Measurements from ENCODE around the gene KRTAP4-11.
"Not testable (repeated sequence)": the region's sequence is repeated elsewhere in the genome, so short reads cannot be mapped to it uniquely, and the experiment has no call there.

Gene KRTAP4-11

DNA sequence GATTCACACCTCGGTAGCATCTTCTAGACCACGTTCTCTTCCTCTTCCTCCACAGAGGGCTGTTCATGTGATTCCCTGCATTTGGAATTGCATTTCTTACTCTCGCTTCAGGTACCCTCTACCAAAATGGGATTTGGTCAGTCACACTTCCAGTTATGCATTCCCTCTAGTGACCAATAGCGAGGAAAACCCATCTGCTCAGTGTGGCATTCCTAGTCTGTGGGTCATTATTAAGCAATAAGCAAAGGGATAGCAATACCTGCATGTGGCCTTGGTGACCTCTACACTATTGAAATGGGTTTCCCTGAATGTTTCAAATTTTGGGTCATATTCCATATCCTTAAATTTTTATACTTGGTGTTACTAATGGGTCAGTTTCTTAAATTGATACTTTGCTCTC lies 31.9 kb upstream of the KRTAP4-11 start:
- TF ChIP-seq, protein P1, sequence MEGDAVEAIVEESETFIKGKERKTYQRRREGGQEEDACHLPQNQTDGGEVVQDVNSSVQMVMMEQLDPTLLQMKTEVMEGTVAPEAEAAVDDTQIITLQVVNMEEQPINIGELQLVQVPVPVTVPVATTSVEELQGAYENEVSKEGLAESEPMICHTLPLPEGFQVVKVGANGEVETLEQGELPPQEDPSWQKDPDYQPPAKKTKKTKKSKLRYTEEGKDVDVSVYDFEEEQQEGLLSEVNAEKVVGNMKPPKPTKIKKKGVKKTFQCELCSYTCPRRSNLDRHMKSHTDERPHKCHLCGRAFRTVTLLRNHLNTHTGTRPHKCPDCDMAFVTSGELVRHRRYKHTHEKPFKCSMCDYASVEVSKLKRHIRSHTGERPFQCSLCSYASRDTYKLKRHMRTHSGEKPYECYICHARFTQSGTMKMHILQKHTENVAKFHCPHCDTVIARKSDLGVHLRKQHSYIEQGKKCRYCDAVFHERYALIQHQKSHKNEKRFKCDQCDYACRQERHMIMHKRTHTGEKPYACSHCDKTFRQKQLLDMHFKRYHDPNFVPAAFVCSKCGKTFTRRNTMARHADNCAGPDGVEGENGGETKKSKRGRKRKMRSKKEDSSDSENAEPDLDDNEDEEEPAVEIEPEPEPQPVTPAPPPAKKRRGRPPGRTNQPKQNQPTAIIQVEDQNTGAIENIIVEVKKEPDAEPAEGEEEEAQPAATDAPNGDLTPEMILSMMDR (IDR thresholded peaks at IDR 0.05) = no peak
- Mint-ChIP-seq H3K27me3 (ENCODE audit: low read depth, poor library complexity) (peaks cover 4% of the 10 kb centered on the region), H3K36me3 (ENCODE audit: low read depth) (no peaks in the 10 kb centered on the region), H3K9me3 (peaks cover 2% of the 10 kb centered on the region), H3K4me3 (no peak overlapping the region), H3K27ac (no peak overlapping the region), H3K4me1 (no peaks in the 10 kb centered on the region)
- DNase-seq = no peak

DNA sequence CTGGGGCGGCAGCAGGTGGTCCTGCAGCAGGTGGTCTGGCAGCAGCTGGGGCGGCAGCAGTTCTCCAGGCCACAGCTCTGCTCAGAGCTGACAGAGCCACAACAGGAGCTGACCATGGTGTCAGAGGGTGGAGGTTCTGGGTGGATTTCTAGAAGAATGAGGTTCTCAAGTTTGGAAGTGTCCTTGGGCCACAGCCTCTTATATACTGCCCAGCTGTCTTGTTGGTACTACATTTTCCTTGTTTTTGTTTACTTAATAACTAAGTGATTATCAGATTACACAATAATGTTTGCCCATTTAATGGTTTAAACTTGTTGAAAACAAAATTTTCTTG lies 31.4 kb upstream of the KRTAP4-11 start, which contains the start of gene KRTAP4-5:
Gene KRTAP4-5 (minus strand): TSS at position 174 of the 334 bp plus-strand sequence. CDS start 58 bp downstream, at position 116.
- Mint-ChIP-seq H3K4me3 (no peak within 1 kb of the TSS), H3K27me3 (ENCODE audit: low read depth, poor library complexity) (peaks cover 4% of the 10 kb centered on the region), H3K4me1 (no peaks in the 10 kb centered on the region), H3K36me3 (ENCODE audit: low read depth) (no peaks in the 10 kb centered on the region), H3K9me3 (peaks cover 5% of the 10 kb centered on the region), H3K27ac (no peak within 1 kb of the TSS)
- TF ChIP-seq, protein P1 (IDR thresholded peaks at IDR 0.05) = no peak
- DNase-seq = no peak

DNA sequence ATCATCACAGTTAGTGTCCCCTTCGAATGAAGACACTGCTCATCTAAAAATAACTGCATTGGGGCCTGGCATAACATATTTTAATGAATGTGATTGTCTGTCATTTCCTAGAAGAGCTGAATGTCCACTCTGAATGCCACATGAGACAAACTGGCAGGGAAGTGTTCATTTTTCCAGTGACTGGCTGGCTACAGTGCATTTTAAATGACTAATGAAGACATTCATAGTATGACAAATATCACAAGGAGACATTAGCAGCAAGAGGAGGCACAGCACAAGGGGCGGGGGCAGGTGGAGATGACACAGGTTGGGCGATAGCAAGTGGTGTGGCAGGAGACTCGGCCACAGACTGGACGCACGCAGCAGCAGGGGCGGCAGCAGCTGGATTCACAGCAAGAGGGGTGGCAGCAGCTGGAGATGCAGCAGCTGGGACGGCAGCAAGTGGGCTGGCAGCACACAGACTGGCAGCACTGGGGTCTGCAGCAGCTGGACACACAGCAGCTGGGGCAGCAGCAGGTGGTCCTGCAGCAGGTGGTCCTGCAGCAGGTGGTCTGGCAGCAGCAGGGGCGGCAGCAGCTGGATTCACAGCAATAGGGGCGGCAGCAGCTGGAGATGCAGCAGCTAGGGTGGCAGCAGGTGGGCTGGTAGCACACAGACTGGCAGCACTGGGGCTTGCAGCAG lies 30.9 kb upstream of the KRTAP4-11 start:
- DNase-seq; H3K27ac Mint-ChIP-seq; H3K4me3 Mint-ChIP-seq; H3K9me3 Mint-ChIP-seq; H3K27me3 Mint-ChIP-seq (ENCODE audit: low read depth, poor library complexity); H3K4me1 Mint-ChIP-seq; H3K36me3 Mint-ChIP-seq (ENCODE audit: low read depth): not testable (repeated sequence)

DNA sequence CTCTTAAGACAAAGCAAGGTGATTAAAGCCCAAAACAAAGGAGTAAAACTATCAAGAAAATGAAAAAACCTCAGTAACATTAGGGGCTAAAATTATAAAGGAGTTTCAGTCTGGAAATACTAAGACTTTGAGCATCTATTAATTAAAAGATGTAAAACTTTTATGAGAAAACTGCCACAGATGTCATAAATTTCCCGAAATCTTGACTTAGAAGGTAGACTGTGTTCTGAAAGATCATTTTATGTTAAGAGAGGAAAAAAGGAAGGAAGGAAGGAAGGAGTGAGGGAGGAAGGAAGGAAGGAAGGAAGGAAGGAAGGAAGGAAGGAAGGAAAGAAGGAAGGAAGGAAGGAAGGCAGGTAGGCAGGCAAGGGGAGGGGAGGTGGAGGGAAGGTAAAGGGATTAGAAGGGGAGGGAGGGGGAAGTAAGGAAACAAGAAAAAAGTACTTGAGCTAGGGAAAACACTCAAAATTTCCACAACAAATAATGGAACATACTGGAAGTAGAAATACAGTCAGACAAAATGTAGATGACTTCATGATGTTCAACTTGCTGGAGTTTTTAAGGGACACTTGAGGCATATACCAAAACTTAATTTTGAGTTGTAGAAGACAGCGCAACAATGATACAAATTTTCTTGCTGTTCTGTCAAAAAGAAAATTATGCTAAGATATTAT lies 29.5 kb upstream of the KRTAP4-11 start:
- Mint-ChIP-seq H3K9me3 (peaks cover 20% of the 10 kb centered on the region), H3K4me1 (no peaks in the 10 kb centered on the region), H3K4me3 (no peak overlapping the region), H3K27me3 (ENCODE audit: low read depth, poor library complexity) (peaks cover 4% of the 10 kb centered on the region), H3K36me3 (ENCODE audit: low read depth) (peaks cover 6% of the 10 kb centered on the region), H3K27ac (no peak overlapping the region)
- TF ChIP-seq, protein P1 (IDR thresholded peaks at IDR 0.05) = no peak
- no peak for DNase-seq

DNA sequence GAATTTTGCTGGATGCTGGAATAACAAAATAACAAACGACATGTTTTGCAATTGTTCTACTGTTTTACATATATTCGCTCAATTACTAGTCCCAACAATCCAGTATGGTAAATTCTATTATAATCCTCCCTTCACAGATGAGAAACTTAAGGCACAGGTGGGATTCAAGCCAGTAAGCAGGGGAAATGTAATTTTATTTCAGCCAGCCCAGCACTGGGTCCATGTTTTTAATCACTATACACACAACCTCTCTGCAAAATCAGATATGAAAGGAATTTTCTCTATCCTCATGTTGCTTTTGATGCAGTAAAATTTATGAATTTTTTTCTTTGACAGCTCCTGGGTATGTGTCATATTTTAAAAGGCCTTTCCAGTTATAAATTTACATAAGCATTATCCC lies 27.1 kb upstream of the KRTAP4-11 start:
- peaks cover 7% of the 10 kb centered on the region for H3K27me3 Mint-ChIP-seq (ENCODE audit: low read depth, poor library complexity)
- H3K9me3 Mint-ChIP-seq = peaks cover 36% of the 10 kb centered on the region
- TF ChIP-seq, protein P1 (IDR thresholded peaks at IDR 0.05) = no peak
- peaks cover 14% of the 10 kb centered on the region for H3K36me3 Mint-ChIP-seq (ENCODE audit: low read depth)
- H3K27ac Mint-ChIP-seq = no peak overlapping the region
- no peak for DNase-seq
- no peaks in the 10 kb centered on the region for H3K4me1 Mint-ChIP-seq
- no peak overlapping the region for H3K4me3 Mint-ChIP-seq

DNA sequence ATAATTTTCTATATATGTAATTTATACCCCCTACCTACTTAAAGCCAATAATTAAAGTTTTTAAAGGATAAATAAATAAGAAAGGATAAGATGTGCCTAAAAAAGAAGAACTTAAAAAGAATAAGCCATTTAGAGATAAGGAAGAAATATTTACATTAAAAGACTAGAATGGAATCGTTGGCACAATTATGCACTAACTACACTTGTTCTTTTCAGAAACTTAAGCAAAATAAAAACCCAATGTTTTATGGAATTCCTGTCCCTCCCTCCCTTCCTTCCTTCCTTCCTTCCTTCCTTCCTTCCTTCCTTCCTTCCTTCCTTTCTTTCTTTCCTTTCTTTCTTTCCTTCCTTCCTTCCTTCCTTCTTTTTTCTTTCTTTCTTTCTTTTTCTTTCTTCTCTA lies 26.7 kb upstream of the KRTAP4-11 start:
- TF ChIP-seq, protein P1 (IDR thresholded peaks at IDR 0.05) = no peak
- H3K27ac Mint-ChIP-seq = no peak overlapping the region
- H3K4me3 Mint-ChIP-seq = no peak overlapping the region
- H3K4me1 Mint-ChIP-seq = no peaks in the 10 kb centered on the region
- DNase-seq = no peak
- H3K9me3 Mint-ChIP-seq = peaks cover 37% of the 10 kb centered on the region
- peaks cover 7% of the 10 kb centered on the region for H3K27me3 Mint-ChIP-seq (ENCODE audit: low read depth, poor library complexity)
- H3K36me3 Mint-ChIP-seq (ENCODE audit: low read depth) = peaks cover 14% of the 10 kb centered on the region

Data from nephron progenitor cell (in vitro differentiated cells).